HL-60 (cell line): ENCODE measurements around the gene TBL1XR1.

Source experiments
- DNase-seq, 2 experiments: peaks; one replicate each; pipeline ENCODE4 v3.0.0-alpha.2; 2010 to 2020; ENCODE audit warnings: low read depth in 1 of 2, low spot score in 1 of 2
- H3K27ac ChIP-seq: fragments of 250-450 bp; sonication (Bioruptor Pico); replicated peaks from 2 replicates; pipeline ENCODE4 v1.5.1; 2020; ENCODE audit warnings: mild to moderate bottlenecking, moderate library complexity
- H3K27me3 ChIP-seq: fragments of 250-450 bp; sonication (Bioruptor Pico); 2 replicates; pipeline ENCODE4 v1.5.1; 2021; ENCODE audit warnings: mild to moderate bottlenecking, moderate library complexity; ENCODE audit not compliant: insufficient read depth, poor library complexity, severe bottlenecking
- H3K4me3 ChIP-seq: replicated peaks from 2 replicates; pipeline ENCODE4 v1.5.1; 2011; ENCODE audit warnings: mild to moderate bottlenecking, control low read depth, low read length; ENCODE audit not compliant: insufficient read depth
- GABPA ChIP-seq: IDR thresholded peaks from 2 replicates; pipeline ENCODE4 v1.6.1; 2012; ENCODE audit warnings: low read depth
- POLR2AphosphoS5 ChIP-seq: IDR thresholded peaks from 2 replicates; pipeline ENCODE4 v1.6.1; 2012; ENCODE audit warnings: low read depth
- SPI1 ChIP-seq: IDR thresholded peaks from 2 replicates; pipeline ENCODE4 v1.6.1; 2012; ENCODE audit warnings: low read depth, mild to moderate bottlenecking, borderline replicate concordance
- TF ChIP-seq, protein P1 (sequence below): IDR thresholded peaks from 2 replicates; pipeline ENCODE4 v1.6.1; 2012; ENCODE audit warnings: low read depth; ENCODE audit not compliant: insufficient replicate concordance
- TF ChIP-seq, protein P2 (sequence below): IDR thresholded peaks from one replicate; pipeline ENCODE4 v1.5.1; 2011; ENCODE audit warnings: low read length, control low read depth, inconsistent platforms; ENCODE audit not compliant: insufficient read depth

Gene TBL1XR1

DNA sequence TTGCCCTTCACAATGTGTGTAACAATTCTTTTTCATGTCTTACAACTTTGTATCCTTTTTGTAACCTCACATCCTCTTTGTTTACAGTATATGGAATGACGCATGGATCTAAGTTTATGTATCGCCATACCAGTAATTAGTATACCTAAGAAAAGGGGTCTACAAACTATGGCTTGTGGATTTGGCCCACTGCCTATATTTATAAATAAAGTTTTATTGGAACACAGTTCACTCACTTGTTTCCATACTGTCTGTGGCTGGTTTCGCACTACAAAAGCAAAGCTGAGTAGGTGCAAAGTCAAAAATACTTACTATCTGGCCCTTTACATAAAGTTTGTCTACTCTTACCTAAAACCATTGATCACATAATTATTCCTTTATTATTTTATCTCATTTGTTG, 226.5 kb downstream of the TBL1XR1 start:
- Histone ChIP-seq H3K27me3 (no peaks in the 10 kb centered on the region), H3K4me3 (no peak overlapping the region), H3K27ac (no peak overlapping the region)
- no peak for TF ChIP-seq GABPA
- no peak for TF ChIP-seq POLR2AphosphoS5
- TF ChIP-seq, protein P1, sequence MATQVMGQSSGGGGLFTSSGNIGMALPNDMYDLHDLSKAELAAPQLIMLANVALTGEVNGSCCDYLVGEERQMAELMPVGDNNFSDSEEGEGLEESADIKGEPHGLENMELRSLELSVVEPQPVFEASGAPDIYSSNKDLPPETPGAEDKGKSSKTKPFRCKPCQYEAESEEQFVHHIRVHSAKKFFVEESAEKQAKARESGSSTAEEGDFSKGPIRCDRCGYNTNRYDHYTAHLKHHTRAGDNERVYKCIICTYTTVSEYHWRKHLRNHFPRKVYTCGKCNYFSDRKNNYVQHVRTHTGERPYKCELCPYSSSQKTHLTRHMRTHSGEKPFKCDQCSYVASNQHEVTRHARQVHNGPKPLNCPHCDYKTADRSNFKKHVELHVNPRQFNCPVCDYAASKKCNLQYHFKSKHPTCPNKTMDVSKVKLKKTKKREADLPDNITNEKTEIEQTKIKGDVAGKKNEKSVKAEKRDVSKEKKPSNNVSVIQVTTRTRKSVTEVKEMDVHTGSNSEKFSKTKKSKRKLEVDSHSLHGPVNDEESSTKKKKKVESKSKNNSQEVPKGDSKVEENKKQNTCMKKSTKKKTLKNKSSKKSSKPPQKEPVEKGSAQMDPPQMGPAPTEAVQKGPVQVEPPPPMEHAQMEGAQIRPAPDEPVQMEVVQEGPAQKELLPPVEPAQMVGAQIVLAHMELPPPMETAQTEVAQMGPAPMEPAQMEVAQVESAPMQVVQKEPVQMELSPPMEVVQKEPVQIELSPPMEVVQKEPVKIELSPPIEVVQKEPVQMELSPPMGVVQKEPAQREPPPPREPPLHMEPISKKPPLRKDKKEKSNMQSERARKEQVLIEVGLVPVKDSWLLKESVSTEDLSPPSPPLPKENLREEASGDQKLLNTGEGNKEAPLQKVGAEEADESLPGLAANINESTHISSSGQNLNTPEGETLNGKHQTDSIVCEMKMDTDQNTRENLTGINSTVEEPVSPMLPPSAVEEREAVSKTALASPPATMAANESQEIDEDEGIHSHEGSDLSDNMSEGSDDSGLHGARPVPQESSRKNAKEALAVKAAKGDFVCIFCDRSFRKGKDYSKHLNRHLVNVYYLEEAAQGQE = no peak
- DNase-seq = no peak

DNA sequence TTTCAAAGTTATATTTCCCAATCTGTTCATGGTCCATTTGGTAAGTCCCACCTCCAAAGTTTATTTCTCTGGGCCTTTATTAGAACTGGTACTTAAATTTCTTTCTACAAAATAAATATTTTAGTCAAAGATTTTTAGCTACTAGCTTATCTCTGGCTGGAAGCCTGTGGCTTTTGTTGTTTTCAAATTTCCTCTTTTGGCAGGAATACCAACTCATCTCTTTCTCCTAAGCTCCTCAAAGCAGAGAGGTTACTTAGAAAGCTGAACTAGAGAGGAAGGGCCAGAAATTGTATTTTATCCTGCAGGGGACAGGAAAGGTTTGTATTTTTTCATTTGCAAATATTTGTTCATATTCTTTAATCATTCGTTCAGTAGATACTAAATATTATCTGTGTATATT, 227.8 kb downstream of the TBL1XR1 start:
- no peak overlapping the region for H3K4me3 ChIP-seq
- H3K27me3 ChIP-seq = no peaks in the 10 kb centered on the region
- no peak overlapping the region for H3K27ac ChIP-seq
- DNase-seq = no peak
- TF ChIP-seq, protein P2, sequence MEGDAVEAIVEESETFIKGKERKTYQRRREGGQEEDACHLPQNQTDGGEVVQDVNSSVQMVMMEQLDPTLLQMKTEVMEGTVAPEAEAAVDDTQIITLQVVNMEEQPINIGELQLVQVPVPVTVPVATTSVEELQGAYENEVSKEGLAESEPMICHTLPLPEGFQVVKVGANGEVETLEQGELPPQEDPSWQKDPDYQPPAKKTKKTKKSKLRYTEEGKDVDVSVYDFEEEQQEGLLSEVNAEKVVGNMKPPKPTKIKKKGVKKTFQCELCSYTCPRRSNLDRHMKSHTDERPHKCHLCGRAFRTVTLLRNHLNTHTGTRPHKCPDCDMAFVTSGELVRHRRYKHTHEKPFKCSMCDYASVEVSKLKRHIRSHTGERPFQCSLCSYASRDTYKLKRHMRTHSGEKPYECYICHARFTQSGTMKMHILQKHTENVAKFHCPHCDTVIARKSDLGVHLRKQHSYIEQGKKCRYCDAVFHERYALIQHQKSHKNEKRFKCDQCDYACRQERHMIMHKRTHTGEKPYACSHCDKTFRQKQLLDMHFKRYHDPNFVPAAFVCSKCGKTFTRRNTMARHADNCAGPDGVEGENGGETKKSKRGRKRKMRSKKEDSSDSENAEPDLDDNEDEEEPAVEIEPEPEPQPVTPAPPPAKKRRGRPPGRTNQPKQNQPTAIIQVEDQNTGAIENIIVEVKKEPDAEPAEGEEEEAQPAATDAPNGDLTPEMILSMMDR = no peak
- TF ChIP-seq, protein P1 = no peak
- TF ChIP-seq SPI1 (no peak), POLR2AphosphoS5 (no peak), GABPA (no peak)
